Heart left ventricle (tissue), 16 donors: Measurements from ENCODE around the gene ZNF444. TPM values are rescaled to one million over a fixed set of nuclear protein-coding genes. Genes with fewer than 3 reads are reported as not detected.
"Not testable (repeated sequence)": the region's sequence is repeated elsewhere in the genome, so short reads cannot be mapped to it uniquely, and the experiment has no call there.

Experiments used
- ATAC-seq, 4 donors: fragments of 200-7000 bp; cut with Tn5 transposase; one replicate each; pipeline ENCODE4 v1.9.1; 2020 to 2022; ENCODE audit warnings: moderate library complexity in 4 of 4, mild to moderate bottlenecking in 3 of 4, moderate number of reproducible peaks in 1 of 4
- DNase-seq, 5 donors: peaks; one replicate each; pipeline ENCODE4 v3.0.0-alpha.2; 2020
- H3K27ac ChIP-seq, 12 donors: fragments of 200-600 bp; sonication (generic) in 4 of 12; one replicate each; pipeline versions ENCODE4 v1.5.0 to v1.8.0; 2016 to 2022; ENCODE audit warnings: mild to moderate bottlenecking in 2 of 12
- H3K27me3 ChIP-seq, 9 donors: fragments of 200-600 bp; sonication (generic) in 2 of 9; one replicate each; pipeline versions ENCODE4 v1.5.1 to v1.8.0; 2016 to 2022; ENCODE audit warnings: mild to moderate bottlenecking in 3 of 9
- H3K36me3 ChIP-seq, 9 donors: fragments of 200-600 bp; sonication (generic) in 2 of 9; one replicate each; pipeline versions ENCODE4 v1.5.0 to v1.8.0; 2018 to 2022; ENCODE audit warnings: mild to moderate bottlenecking in 2 of 9
- H3K4me1 ChIP-seq, 12 donors: fragments of 200-600 bp; sonication (generic) in 4 of 12; one replicate each; pipeline versions ENCODE4 v1.5.0 to v1.8.0; 2016 to 2022; ENCODE audit warnings: mild to moderate bottlenecking in 3 of 12
- H3K4me3 ChIP-seq, 12 donors: fragments of 200-600 bp; sonication (generic) in 4 of 12; one replicate each; pipeline versions ENCODE4 v1.5.0 to v1.8.0; 2017 to 2022; ENCODE audit warnings: mild to moderate bottlenecking in 9 of 12, moderate library complexity in 4 of 12
- H3K9me3 ChIP-seq, 12 donors: fragments of 200-600 bp; sonication (generic) in 4 of 12; one replicate each; pipeline versions ENCODE4 v1.5.0 to v1.8.0; 2016 to 2022; ENCODE audit warnings: mild to moderate bottlenecking in 1 of 12
- POLR2A ChIP-seq, 2 donors: fragments of 450-650 bp; IDR thresholded peaks; one replicate each; pipeline ENCODE4 v1.6.1; 2017; ENCODE audit warnings: antibody characterized with exemption in 2 of 2, mild to moderate bottlenecking in 2 of 2, moderate library complexity in 2 of 2
- WGBS, 4 donors: extraction: QIAGEN DNeasy Blood & Tissue Kit in 2 of 4; methylation state at CpG; one replicate each; pipeline versions ENCODE4 v1.1.5 to v1.1.7; 2013 to 2018; 5-methylcytosine and 5-hydroxymethylcytosine counted together
- intact Hi-C, 10 donors: fragments of 100-400 bp; cut with DNase I; formaldehyde crosslinking; loops; one replicate each; pipeline versions ENCODE4 v1.11.1 to v1.14.2; 2022
- polyA plus RNA-seq, 2 donors: library from polyadenylated mRNA; stranded (reverse); fragments of 200-250 nt; gene quantifications; one replicate each; pipeline ENCODE4 v1.2.3, GENCODE V29; 2013
- total RNA-seq, 9 donors: library from RNA; depleted of rRNA in 2 of 9; stranded (reverse); fragments of >200 nt in 2 of 9; fragmentation: NEBNext Ultra II Directional in 3 of 9; extraction: Animal tissue kit (Norgen Biotek cat#: 25700) in 3 of 9; gene quantifications; one replicate each; pipeline versions ENCODE4 v1.1.0 to v1.2.4, GENCODE V29; 2016 to 2023
- TF ChIP-seq, protein P1 (sequence below), 12 donors: fragments of 200-600 bp; sonication (generic) in 4 of 12; IDR thresholded peaks; one replicate each; pipeline versions ENCODE4 v1.5.0 to v1.8.0; 2018 to 2022; ENCODE audit warnings: antibody characterized with exemption in 12 of 12, mild to moderate bottlenecking in 5 of 12
- donor health status: ischemic (EF 13 %, LVEDD 7.1; RV severe dilation, severe dysfunction).
- donor health status: healthy with polysubstance abuse.
- donor health status: DM: no; HTN: yes; CAD: no.
- donor health status: DM: no; HTN: no; CAD: no.
- donor health status: ischemic (EF 25% LVEDD 6.9; RV normal size, moderate dysfunction).
- donor health status: ischemic (EF 25% LVEDD 5.7; RV mildly dilated, moderate dysfunction).
- donor health status: healthy.
- donor health status: DM: yes; HTN: yes; CAD: no.
- donor health status: ischemic (EF 35%, LVEDD 5.7; RV mildly dilated, moderate dysfunction).
- donor health status: nonischemic (EF 11% LVEDD 7.7; RV severe dilation, severe dysfunction).
- donor health status: DM: yes; HTN: yes; CAD: no.
- donor health status: PGD.
- donor health status: ischemic (EF 29% LVEDD 5.4; RV normal size, mild dysfunction).
- donor health status: nonischemic (EF 23%, LVEDD 6.1; RV moderate dilation, normal function).

The ZNF444 gene
- total and polyA plus RNA-seq, 11 donors: 14.8 to 35.8 (median 20.1) TPM

DNA sequence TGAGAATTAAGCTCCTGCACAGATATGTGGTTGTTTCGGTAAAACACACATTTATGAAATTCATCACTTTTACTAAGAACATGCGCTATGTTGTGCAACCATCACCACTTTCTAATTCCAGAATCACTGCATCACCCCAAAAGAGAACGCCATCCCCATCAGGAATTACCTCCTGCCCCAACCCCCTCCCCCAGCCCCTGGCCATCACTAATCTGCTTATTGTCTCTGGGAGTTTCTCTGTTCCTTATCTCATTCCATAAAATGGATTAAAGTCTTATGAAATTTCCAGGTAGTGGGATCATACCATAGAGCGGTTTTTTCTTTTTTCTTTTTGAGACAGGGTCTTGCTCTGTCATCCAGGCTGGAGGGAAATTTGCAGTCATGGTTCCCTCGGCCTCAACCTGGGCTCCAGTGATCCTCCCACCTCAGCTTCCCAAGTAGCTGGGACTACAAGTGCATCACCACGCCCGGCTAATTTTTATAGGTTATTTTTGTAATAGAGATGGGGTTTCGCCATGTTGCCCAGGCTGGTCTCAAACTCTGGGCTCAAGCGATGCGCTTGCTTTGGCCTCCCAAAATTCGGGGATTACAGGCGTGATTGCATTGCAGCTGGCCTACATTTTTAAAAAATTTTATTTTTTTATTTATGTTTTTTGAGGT lies 53.0 kb downstream of the ZNF444 start:
- Histone ChIP-seq H3K4me3 (no peak overlapping the region), H3K27ac (no peak overlapping the region), H3K4me1 (no peaks in the 10 kb centered on the region), H3K36me3 (no peaks in the 10 kb centered on the region), H3K27me3 (peaks cover 0 to 7% (median 0%) of the 10 kb centered on the region in 9 donors), H3K9me3 (no peaks in the 10 kb centered on the region)
- intact Hi-C loops: no loop called here
- 84 to 89% (median 87%) methylated on average over 12 of the region's 12 CpGs for WGBS, 4 donors
- no peak for TF ChIP-seq POLR2A (IDR thresholded peaks at IDR 0.05)
- TF ChIP-seq, protein P1, sequence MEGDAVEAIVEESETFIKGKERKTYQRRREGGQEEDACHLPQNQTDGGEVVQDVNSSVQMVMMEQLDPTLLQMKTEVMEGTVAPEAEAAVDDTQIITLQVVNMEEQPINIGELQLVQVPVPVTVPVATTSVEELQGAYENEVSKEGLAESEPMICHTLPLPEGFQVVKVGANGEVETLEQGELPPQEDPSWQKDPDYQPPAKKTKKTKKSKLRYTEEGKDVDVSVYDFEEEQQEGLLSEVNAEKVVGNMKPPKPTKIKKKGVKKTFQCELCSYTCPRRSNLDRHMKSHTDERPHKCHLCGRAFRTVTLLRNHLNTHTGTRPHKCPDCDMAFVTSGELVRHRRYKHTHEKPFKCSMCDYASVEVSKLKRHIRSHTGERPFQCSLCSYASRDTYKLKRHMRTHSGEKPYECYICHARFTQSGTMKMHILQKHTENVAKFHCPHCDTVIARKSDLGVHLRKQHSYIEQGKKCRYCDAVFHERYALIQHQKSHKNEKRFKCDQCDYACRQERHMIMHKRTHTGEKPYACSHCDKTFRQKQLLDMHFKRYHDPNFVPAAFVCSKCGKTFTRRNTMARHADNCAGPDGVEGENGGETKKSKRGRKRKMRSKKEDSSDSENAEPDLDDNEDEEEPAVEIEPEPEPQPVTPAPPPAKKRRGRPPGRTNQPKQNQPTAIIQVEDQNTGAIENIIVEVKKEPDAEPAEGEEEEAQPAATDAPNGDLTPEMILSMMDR (IDR thresholded peaks at IDR 0.05): no peak
- ATAC-seq (no peak), DNase-seq (no peak)

DNA sequence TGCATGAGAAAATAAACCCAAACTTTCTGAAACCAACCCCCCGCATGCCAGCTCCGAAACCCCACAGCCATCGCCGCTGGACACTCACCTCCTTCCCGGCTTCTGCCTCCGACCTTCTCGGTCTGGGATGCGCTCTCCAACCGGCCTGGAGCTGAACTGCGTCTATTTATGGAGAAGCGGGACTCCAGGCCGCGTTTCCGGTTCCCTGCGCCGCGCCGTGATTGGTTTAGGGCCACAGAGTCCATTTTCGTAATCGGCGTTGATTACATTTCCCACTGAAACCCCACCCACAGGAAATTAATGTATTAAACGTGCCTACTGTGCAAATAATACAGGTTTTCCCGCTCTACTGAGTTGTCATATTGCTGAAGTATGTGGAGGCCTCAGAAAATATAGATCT lies 56.6 kb downstream of the ZNF444 start, which contains the start of gene ZSCAN5B:
Gene ZSCAN5B, minus strand, starts transcription at position 138 of the 400 bp plus-strand sequence. CDS start 4,731 bp downstream, outside the sequence.
- H3K27me3 ChIP-seq, H3K4me1 ChIP-seq, H3K27ac ChIP-seq, ATAC-seq, H3K9me3 ChIP-seq, H3K36me3 ChIP-seq, DNase-seq, H3K4me3 ChIP-seq, intact Hi-C loops: not testable (repeated sequence)
- 85 to 87% (median 86%) methylated on average over 21 to 23 of the region's 23 CpGs for WGBS, 4 donors

DNA sequence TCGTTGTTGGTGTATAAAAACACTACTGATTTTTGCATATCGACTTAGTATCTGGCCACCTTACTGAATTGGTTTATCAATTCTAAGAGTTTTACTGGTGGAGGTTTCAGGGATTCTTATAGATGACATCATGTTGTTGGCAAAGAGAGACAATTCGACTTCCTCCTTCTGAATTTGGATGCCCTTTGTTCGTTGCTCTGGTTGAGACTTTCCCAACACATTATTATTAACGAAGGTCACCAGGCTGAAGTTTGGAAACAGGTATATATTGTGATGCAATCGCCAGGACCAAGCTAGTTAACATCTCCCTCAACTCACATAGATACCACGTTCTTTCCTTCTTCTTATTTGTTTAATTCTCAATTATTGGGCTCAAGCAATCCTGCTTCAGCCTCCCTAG lies 58.6 kb downstream of the ZNF444 start:
- Histone ChIP-seq H3K27ac (no peak overlapping the region), H3K27me3 (peaks cover 0 to 10% (median 0%) of the 10 kb centered on the region in 9 donors), H3K36me3 (no peaks in the 10 kb centered on the region), H3K4me1 (no peaks in the 10 kb centered on the region), H3K4me3 (no peak overlapping the region), H3K9me3 (no peaks in the 10 kb centered on the region)
- DNase-seq (no peak), ATAC-seq (no peak)
- intact Hi-C loops: no loop called here
- TF ChIP-seq, protein P1 (IDR thresholded peaks at IDR 0.05): no peak
- TF ChIP-seq POLR2A (IDR thresholded peaks at IDR 0.05): no peak
- WGBS, 4 donors: 56 to 72% (median 65%) methylated on average over 6 to 7 of the region's 7 CpGs

DNA sequence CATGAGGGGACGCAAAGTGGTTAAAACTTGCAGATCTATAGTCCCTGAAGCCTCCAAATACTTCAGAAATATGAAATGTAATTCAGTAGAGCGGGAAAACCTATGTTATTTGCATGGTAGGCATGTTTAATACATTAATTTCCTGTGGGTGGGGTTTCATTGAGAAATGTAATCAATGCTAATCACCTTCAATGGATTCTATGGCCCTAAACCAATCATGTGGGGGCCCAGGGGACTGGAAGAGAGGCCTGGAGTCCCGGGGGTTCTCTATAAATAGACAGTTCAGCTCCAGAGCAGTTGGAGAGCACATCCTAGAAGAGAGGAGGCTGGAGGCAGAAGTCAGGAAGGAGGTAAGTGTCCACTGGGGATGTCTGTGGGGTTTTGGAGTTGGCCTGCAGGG lies 60.9 kb downstream of the ZNF444 start, which contains the start of gene ZSCAN5C:
Gene ZSCAN5C, plus strand, starts transcription at position 301 of the 400 bp plus-strand sequence. CDS start 3,641 bp downstream, outside the sequence.
- ATAC-seq (no peak), DNase-seq (no peak)
- Histone ChIP-seq H3K4me3 (no peak within 1 kb of the TSS), H3K9me3 (no peaks in the 10 kb centered on the region), H3K36me3 (no peaks in the 10 kb centered on the region), H3K27me3 (peaks cover 0 to 10% (median 0%) of the 10 kb centered on the region in 9 donors), H3K4me1 (no peaks in the 10 kb centered on the region), H3K27ac (no peak within 1 kb of the TSS)
- TF ChIP-seq, protein P1 (IDR thresholded peaks at IDR 0.05): no peak
- TF ChIP-seq POLR2A (IDR thresholded peaks at IDR 0.05): no peak
- intact Hi-C loops: no loop called here
- 46 to 61% (median 56%) methylated on average over 3 of the region's 3 CpGs for WGBS, 4 donors

DNA sequence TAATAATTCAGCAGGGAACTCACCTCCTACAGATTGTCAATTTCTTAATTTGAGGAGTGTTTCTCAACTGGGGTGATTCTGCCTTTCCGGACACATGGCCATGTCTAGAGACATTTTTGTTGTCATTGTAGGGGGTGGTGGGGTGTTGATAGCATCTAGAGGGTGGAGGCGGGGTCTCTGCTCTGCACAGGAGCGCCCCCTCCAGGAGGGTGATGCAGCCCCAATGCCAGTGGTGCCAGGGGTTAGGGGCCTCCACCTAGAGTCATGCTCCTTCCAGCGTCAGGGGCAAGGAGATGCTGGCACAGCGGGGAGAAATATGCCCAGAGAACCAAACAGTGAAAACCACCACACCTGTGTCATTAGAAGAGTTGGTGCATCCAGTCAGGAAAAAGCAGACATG lies 66.5 kb downstream of the ZNF444 start:
- H3K9me3 ChIP-seq, H3K4me3 ChIP-seq, intact Hi-C loops, ATAC-seq, H3K36me3 ChIP-seq, DNase-seq, H3K27ac ChIP-seq, H3K4me1 ChIP-seq, H3K27me3 ChIP-seq: not testable (repeated sequence)
- WGBS, 4 donors: 56 to 77% (median 71%) methylated on average over 5 of the region's 5 CpGs
